GM19328 (cell line): ENCODE results near the gene HCLS1.
"Not testable (repeated sequence)": the region's sequence is repeated elsewhere in the genome, so short reads cannot be mapped to it uniquely, and the experiment has no call there.

Experiments used
- ATAC-seq: cut with Tn5 transposase; IDR thresholded peaks from one replicate; pipeline ENCODE4 v1.9.1; 2021; ENCODE audit warnings: mild to moderate bottlenecking, moderate library complexity; ENCODE audit not compliant: unreplicated experiment

HCLS1 gene

DNA sequence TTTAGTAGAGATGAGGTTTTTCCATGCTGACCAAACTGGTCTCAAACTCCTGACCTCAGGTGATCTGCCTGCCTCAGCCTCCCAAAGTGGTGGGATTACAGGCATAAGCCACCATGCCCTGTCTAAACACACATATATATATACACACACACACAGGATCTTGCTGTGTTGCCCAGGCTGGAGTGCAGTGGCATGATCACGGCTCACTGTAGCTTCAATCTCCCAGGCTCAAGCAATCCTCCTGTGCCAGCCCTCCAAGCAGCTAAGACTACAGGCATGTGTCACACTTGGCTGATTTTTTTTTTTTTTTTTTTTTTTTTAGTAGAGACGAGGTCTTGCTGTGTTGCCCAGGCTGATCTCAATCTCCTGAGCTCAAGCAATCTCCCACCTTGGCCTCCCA lies 60.8 kb downstream of the HCLS1 start:
- not testable (repeated sequence) for ATAC-seq

DNA sequence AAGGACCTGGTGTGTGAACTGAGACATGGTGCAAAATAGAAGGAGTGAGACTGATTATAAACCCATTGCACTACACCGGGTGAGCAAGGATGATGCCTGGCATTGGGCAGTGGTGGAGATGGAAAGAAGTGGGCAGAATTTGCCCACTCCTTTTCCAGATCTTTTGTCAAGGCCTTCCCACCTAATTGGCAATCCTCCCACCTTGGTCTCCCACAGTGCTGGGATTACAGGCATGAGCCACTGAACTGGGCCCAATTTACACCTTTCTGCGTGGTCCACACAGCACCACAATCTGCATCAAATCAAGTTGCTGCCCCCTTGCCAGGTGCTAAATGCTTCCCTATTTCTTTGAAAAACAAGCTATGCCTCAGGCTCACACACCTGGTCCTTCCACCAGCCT lies 62.1 kb downstream of the HCLS1 start:
- ATAC-seq, result no peak

- ATAC-seq, result no peak
These were observed 64.8 kb downstream of the HCLS1 start for GRCh38 chr3:121595765-121596406.

DNA sequence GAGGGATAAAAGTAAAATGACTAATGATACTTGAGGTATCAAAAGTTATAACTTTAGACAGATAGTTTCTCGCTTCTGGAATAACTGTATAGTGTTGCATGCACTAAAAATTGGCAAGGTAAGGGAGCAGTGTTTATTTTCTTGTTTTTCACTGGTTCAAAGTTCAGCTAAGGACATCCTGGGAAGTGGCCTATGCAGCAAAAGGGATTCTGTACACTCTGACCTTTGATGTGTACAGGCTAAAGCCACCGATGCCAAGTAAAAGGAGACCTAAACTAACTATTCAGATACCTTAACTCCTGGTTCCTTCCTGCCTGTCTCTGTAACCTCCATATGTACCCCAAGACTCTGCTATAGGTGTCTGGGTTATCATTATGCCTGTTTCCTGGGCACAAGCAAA lies 65.9 kb downstream of the HCLS1 start:
- ATAC-seq, result no peak

GRCh38 chr3:121593806-121594205 lies 66.9 kb downstream of the HCLS1 start:
- not testable (repeated sequence) for ATAC-seq

- no peak for ATAC-seq
These were observed 67.6 kb downstream of the HCLS1 start, which contains the start of gene FBXO40 for GRCh38 chr3:121592856-121593702. TSS of gene FBXO40 (plus strand) at chr3:121593379. CDS start at chr3:121620576, 27,197 bp downstream.

DNA sequence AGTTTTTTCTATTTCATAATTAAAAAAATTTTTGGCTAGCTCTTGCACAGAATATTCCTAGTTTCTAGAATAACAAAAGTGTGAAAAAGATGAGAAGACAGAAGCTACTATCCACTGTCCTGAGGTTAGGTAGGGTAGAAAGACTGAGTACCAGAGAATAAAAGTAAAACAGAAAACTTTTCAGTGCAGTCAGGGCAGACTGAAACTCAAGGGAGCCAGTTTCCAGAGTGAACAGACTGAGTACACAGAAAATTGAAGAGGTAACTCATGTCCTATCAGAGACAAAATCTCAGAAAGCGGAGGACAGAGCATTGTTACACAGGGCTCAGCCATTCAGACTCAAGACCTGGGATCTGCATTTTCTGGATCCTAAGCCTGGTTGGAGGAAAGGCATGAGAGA lies 76.3 kb downstream of the HCLS1 start:
- ATAC-seq, result no peak

- no peak for ATAC-seq
These were observed 79.0 kb downstream of the HCLS1 start for GRCh38 chr3:121581691-121582090.
